ENCODE measurements around the gene CHCHD6. TPM values are rescaled to one million over a fixed set of nuclear protein-coding genes. Genes with fewer than 3 reads are reported as not detected.

The CHCHD6 gene
- total RNA-seq, 4 donors from 2014 or later = 2.0 to 11.5 (median 10.0) TPM

DNA sequence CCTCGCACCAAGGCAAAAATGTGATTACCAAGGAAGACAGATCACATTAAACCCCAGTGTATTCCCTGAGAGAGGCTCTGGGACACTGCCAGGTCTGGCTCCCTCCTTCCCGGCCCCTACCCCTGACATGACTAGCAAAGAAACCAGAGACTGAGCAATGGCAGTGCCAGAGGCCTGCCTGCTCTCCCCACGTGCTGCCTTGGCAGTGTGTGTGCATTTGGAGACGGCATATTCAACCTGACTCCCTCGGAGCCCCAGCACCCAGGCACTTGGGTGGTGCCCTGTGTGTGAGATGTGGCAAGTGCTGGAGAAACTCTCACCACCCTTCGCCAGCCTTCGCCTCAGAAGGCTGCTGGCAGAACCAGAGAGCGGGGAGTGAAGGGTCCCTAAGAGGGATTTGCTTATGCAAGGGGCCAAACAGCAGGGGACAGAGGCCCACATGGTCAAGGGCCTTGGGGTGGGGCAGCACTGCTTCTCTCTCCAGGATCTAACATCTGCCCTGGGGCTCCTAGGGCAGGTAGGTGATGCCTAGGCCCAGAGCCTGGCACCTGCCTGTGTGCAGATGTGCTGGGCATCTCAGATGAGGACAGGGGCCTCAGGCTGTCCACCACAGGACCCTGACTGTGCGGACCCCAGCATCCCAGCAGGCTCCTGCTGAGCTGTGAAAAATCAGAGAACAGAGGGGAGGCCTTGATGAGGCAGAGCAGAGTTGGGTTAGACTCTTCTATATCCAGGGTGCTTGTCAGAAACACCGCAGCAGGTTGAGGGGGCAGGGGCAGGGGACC lies 255.3 kb downstream of the CHCHD6 start:
- TF ChIP-seq, protein P1, sequence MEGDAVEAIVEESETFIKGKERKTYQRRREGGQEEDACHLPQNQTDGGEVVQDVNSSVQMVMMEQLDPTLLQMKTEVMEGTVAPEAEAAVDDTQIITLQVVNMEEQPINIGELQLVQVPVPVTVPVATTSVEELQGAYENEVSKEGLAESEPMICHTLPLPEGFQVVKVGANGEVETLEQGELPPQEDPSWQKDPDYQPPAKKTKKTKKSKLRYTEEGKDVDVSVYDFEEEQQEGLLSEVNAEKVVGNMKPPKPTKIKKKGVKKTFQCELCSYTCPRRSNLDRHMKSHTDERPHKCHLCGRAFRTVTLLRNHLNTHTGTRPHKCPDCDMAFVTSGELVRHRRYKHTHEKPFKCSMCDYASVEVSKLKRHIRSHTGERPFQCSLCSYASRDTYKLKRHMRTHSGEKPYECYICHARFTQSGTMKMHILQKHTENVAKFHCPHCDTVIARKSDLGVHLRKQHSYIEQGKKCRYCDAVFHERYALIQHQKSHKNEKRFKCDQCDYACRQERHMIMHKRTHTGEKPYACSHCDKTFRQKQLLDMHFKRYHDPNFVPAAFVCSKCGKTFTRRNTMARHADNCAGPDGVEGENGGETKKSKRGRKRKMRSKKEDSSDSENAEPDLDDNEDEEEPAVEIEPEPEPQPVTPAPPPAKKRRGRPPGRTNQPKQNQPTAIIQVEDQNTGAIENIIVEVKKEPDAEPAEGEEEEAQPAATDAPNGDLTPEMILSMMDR (IDR thresholded peaks at IDR 0.05; ENCODE audit: low read depth) = no peak

DNA sequence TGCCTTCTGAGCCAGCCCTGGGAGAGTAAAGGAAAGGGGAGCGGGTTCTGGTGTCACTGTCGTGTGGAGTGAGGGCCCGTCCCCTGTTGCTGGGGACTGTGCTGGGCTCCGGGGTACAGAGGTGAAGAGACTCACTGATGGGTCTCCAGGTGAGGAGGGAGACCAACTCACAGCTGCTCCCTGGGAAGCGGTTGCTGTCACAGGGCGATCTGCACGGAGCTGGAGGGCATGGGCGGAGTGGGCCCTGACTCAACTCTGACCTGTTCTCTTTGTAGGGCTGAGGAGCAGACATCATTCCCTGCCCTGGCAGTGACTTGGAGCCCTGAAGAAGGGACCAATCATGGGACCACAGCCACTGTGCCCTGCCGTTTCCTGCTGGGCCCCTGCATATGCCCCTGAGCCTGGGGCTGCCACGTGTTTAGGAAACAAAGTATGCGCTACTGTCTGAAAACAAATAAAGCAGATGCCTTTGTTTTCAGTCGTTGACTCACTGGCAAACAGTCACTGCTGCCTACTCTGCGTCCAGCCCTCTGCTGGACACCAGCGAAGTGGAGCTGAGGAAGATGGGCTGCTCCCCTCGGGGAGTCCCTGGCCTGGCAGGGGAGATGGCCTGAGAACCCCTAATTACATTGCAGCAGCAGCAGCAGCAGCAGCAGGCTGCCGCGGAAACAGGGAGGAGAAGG lies 256.0 kb downstream of the CHCHD6 start:
- TF ChIP-seq, protein P1 (IDR thresholded peaks at IDR 0.05; ENCODE audit: low read depth) = no peak

DNA sequence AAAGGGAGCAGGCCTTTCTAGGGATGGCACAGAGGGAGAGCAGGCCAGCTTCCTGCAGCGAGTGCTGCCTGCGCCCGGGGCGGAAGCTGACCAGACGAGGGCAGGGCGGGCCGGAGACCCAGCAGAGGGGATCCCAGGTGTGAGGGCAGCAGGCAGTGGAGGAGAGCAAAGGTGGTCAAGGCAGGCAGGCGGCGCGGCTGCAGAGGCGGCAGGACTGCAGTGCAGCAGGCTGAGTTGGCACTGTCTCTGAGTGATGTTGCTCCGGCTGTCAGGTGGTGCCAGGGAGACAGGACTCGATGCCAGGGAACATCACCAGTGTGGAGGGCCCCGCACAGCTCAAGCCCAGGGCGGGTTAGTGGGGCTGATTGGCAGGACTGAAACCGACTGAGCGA lies 256.6 kb downstream of the CHCHD6 start:
- TF ChIP-seq, protein P1 (IDR thresholded peaks at IDR 0.05; ENCODE audit: low read depth) = no peak

DNA sequence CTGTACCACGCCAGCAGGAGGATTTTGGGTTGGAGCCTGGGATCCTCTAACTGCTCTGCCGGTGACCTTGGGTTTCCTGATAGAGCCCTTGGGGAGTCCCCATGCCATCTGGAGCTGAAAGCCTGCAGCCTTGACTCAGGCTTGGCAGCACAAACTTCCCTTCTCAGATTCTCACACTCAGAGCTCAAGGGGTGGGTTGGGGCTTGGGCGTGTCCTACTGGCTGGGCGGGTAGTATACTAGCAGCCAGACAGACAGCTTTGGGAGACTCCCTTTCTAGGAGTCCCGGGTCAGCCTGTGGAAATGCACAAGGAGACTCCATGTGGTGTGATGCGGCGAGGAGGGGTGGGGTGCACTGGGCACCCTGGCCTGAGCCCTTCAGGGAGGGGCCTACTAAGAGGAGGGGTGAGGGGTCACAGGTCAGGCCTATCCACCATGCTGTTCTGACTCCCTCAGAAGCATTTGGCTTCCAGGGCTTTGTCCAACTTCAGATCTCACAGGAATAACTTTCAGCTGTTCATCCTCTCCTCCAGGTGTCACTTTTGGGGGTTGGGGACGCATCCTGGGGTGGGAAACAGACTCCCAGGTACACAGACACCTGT lies 257.3 kb downstream of the CHCHD6 start:
- TF ChIP-seq, protein P1 (IDR thresholded peaks at IDR 0.05; ENCODE audit: low read depth) = no peak

DNA sequence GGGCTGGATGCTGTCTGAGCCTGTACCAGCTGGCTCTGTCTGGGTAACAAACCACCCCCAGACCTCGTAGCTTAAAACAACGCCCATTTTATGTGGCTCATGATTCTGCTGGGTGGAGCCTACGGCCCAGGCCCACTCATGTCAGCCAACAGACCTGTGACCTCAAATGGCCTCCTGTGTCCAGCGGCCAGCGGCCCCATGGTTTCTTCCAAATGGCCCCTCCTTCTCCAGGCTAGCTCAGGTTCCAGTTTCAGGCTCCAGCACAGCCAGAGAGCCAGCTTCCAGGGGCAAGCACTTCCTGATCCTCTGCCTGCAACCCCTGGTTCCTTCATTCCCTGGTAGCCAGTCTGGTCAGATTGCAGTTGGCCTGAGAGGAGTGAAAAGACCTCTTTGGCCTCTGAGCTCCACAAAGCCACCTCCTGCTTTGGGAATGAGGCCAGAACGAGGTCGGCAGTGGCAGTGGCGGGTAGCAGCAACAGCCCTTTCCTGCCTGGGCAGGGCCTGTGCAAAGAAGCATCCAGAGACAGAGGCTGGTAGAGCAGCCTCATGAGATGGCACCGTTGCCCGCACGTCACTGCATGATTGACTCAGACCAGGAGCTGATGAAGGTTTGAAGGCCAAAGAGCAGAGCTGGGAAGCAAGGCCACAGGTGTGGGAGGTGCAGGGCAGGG lies 257.9 kb downstream of the CHCHD6 start:
- TF ChIP-seq, protein P1 (IDR thresholded peaks at IDR 0.05; ENCODE audit: low read depth) = no peak

DNA sequence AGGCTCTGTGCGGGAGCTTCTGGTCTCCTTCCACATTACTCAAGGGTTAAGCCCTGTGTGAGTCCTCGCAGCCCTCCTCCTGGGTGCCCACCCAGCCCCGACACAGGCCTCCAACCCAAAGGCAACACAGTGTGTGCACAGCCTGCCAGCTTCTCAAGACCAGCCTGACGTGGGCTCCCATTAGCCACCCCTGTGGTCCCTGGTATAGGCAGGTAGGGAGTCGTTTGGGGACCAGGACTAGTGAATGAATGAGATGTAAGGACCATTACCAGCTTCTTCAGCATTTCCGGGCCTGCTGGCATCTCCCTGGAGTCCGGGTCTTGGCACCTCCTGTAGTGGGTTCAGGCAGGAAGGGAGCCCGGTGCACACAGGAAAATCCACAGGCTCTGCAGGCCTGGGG lies 258.7 kb downstream of the CHCHD6 start:
- TF ChIP-seq, protein P1 (IDR thresholded peaks at IDR 0.05; ENCODE audit: low read depth) = no peak
